Stimulated activated naive CD8-positive, alpha-beta T cell treated with anti-CD3 and anti-CD28 coated beads, Interleukin-15, Interleukin-2, amounts not matched to agents 100 ng/mL and 50 ng/mL, for 24 hours (primary cell): ENCODE results near the gene GPR18.
A peak's percentile ranks its signal among the peaks of the same experiment; 100 is the strongest.
"Not testable (repeated sequence)": the region's sequence is repeated elsewhere in the genome, so short reads cannot be mapped to it uniquely, and the experiment has no call there.

ENCODE experiments used
- H3K27ac Mint-ChIP-seq: one replicate; pipeline ENCODE4 v1.8.0; 2021; ENCODE audit warnings: mild to moderate bottlenecking, mixed read lengths
- H3K27me3 Mint-ChIP-seq: one replicate; pipeline ENCODE4 v1.8.0; 2021; ENCODE audit warnings: mixed read lengths
- H3K36me3 Mint-ChIP-seq: one replicate; pipeline ENCODE4 v1.8.0; 2021; ENCODE audit warnings: low read depth, mixed read lengths
- H3K4me1 Mint-ChIP-seq: one replicate; pipeline ENCODE4 v1.8.0; 2021; ENCODE audit warnings: low read depth, mixed read lengths
- H3K4me3 Mint-ChIP-seq: one replicate; pipeline ENCODE4 v1.8.0; 2021; ENCODE audit warnings: mild to moderate bottlenecking, mixed read lengths
- H3K9me3 Mint-ChIP-seq: one replicate; pipeline ENCODE4 v1.8.0; 2021; ENCODE audit warnings: mixed read lengths

The GPR18 gene

DNA sequence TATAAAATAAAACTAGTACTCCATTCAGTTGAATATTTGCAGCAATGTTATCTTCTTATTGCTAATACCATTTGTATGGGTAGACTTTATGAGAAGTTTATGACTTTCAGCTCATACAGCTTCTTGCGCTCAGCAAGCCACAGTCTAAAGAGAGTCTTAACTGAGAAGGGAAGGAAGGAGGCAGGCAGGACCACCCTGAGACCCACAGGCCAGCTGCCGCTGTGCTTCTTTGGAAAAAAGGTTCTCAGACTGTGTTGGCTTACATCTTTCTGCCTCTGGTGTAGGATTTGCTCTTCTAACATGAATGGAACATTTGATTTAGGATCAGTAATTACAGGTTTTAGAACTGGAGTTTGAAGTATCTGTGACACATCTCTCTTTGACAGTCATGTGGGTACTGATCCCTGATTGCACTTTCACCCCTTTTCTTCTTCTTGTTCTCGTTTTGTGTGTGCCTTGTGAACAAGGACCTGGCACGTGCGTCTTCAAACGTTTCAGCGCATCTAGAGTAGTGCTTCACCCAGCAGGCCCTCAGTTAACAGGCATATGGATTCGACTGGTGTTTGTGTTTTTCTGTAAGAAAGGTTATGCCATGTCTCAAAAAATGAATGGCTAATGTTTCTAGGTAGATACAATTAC is 7.1 kb upstream of the GPR18 start:
- Mint-ChIP-seq H3K4me3 (peak overlapping the region; percentile 46), H3K27me3 (no peaks in the 10 kb centered on the region), H3K27ac (peak overlapping the region; percentile 88), H3K36me3 (peaks cover 29% of the 10 kb centered on the region), H3K9me3 (no peaks in the 10 kb centered on the region), H3K4me1 (peaks cover 72% of the 10 kb centered on the region)

GRCh38 chr13:99264051-99264450 is 5.9 kb upstream of the GPR18 start:
- Mint-ChIP-seq H3K36me3 (peaks cover 39% of the 10 kb centered on the region), H3K4me3 (no peak overlapping the region), H3K9me3 (no peaks in the 10 kb centered on the region), H3K4me1 (peaks cover 75% of the 10 kb centered on the region), H3K27ac (peak overlapping the region; percentile 57), H3K27me3 (no peaks in the 10 kb centered on the region)

- no peak overlapping the region for H3K27ac Mint-ChIP-seq
- H3K4me1 Mint-ChIP-seq = peaks cover 77% of the 10 kb centered on the region
- no peaks in the 10 kb centered on the region for H3K9me3 Mint-ChIP-seq
- peaks cover 39% of the 10 kb centered on the region for H3K36me3 Mint-ChIP-seq
- H3K4me3 Mint-ChIP-seq = no peak overlapping the region
- no peaks in the 10 kb centered on the region for H3K27me3 Mint-ChIP-seq
Measured at GRCh38 chr13:99263126-99263785, 5.1 kb upstream of the GPR18 start.

- H3K4me1 Mint-ChIP-seq = peaks cover 86% of the 10 kb centered on the region
- peak overlapping the region; percentile 65 for H3K27ac Mint-ChIP-seq
- no peak overlapping the region for H3K4me3 Mint-ChIP-seq
- peaks cover 40% of the 10 kb centered on the region for H3K36me3 Mint-ChIP-seq
- no peaks in the 10 kb centered on the region for H3K9me3 Mint-ChIP-seq
- no peaks in the 10 kb centered on the region for H3K27me3 Mint-ChIP-seq
Measured at GRCh38 chr13:99261059-99261458, 2.9 kb upstream of the GPR18 start.

GRCh38 chr13:99260216-99260615 is 2.0 kb upstream of the GPR18 start:
- no peaks in the 10 kb centered on the region for H3K27me3 Mint-ChIP-seq
- H3K27ac Mint-ChIP-seq = peak overlapping the region; percentile 89
- no peaks in the 10 kb centered on the region for H3K9me3 Mint-ChIP-seq
- H3K4me3 Mint-ChIP-seq = peak overlapping the region; percentile 27
- H3K36me3 Mint-ChIP-seq = peaks cover 42% of the 10 kb centered on the region
- peaks cover 87% of the 10 kb centered on the region for H3K4me1 Mint-ChIP-seq

- Mint-ChIP-seq H3K27ac (peak overlapping the region; percentile 89), H3K27me3 (no peaks in the 10 kb centered on the region), H3K4me1 (peaks cover 84% of the 10 kb centered on the region), H3K4me3 (peak overlapping the region; percentile 93), H3K9me3 (no peaks in the 10 kb centered on the region), H3K36me3 (peaks cover 52% of the 10 kb centered on the region)
Measured at GRCh38 chr13:99258946-99259345, 767 bp upstream of the GPR18 start.

DNA sequence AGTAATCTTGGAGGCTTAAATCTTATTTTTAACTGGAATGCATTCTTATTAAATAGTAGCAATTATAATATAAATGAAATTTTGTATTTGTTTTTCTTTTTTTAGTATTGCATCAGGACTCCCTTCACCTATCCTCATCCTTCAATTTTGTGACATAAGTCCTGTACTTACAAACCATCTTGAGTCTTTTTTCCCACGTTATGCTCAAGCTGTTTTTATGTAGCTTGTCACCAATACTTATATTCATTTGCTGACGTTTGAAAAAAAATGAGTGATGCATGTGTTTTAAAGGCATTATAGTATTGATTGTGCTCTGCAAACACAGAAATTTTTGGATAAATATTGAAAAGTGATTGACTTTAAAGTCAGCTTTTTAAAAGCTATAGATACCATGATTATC is 888 bp downstream of the GPR18 start:
- H3K36me3 Mint-ChIP-seq = peaks cover 46% of the 10 kb centered on the region
- H3K27ac Mint-ChIP-seq = peak overlapping the region; percentile 59
- H3K4me1 Mint-ChIP-seq = peaks cover 74% of the 10 kb centered on the region
- peak overlapping the region; percentile 93 for H3K4me3 Mint-ChIP-seq
- H3K27me3 Mint-ChIP-seq = no peaks in the 10 kb centered on the region
- H3K9me3 Mint-ChIP-seq = no peaks in the 10 kb centered on the region

DNA sequence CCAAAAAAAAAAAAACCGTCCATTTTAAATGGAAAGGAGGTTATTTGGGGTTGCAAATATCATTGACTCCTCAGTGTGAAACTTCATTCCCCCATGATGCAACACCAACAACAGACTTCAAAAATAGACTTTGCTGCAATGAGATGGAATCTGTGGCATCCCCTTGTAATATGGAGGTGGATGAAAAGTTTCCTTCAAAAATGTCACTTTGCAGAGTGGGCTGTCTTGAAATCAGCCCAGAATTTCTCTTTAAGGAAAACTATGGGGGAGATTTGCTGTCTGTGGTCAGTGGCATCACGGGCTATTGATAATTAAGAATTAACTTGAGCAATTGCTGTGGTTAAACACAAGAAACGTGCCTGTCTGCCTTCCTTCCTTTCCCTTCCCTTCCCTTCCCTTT is 1.5 kb downstream of the GPR18 start:
- H3K27ac Mint-ChIP-seq = peak overlapping the region; percentile 77

DNA sequence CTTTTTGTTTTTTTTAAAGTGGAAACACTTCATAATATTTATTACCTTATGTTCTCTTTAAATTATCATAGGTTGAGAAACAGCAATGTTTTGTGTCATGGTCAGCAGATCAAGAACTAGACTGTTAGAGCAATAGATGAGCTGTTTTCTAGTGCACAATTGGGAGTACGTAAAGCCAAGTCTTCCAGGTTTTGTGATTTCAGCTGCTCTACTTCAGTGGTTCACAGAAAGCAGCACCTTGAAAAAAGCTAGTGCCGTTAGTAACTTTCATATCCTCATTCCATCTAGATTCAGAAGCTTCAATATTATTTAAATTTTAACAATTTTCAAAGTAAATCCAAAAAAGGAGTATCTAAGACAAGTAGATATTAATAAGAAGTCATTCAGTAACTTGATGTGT is 1.9 kb downstream of the GPR18 start:
- Mint-ChIP-seq H3K27me3 (no peaks in the 10 kb centered on the region), H3K4me3 (peak overlapping the region; percentile 93), H3K36me3 (peaks cover 54% of the 10 kb centered on the region), H3K4me1 (peaks cover 74% of the 10 kb centered on the region), H3K27ac (peak overlapping the region; percentile 77), H3K9me3 (no peaks in the 10 kb centered on the region)

More for the DNA sequence above, 1.5 kb downstream of the GPR18 start:
- peak overlapping the region; percentile 93 for H3K4me3 Mint-ChIP-seq
- H3K36me3 Mint-ChIP-seq = peaks cover 51% of the 10 kb centered on the region
- no peaks in the 10 kb centered on the region for H3K9me3 Mint-ChIP-seq
- H3K4me1 Mint-ChIP-seq = peaks cover 74% of the 10 kb centered on the region
- H3K27me3 Mint-ChIP-seq = no peaks in the 10 kb centered on the region

GRCh38 chr13:99255271-99255670 is 2.9 kb downstream of the GPR18 start:
- Mint-ChIP-seq H3K9me3 (no peaks in the 10 kb centered on the region), H3K4me1 (peaks cover 73% of the 10 kb centered on the region), H3K27ac (peak overlapping the region; percentile 77), H3K4me3 (peak overlapping the region; percentile 93), H3K27me3 (no peaks in the 10 kb centered on the region), H3K36me3 (peaks cover 63% of the 10 kb centered on the region)

- H3K9me3 Mint-ChIP-seq = no peaks in the 10 kb centered on the region
- H3K4me1 Mint-ChIP-seq = peaks cover 73% of the 10 kb centered on the region
- H3K36me3 Mint-ChIP-seq = peaks cover 65% of the 10 kb centered on the region
- H3K27ac Mint-ChIP-seq = peak overlapping the region; percentile 77
- H3K4me3 Mint-ChIP-seq = peak overlapping the region; percentile 93
- no peaks in the 10 kb centered on the region for H3K27me3 Mint-ChIP-seq
Measured at GRCh38 chr13:99254830-99255229, 3.3 kb downstream of the GPR18 start.

DNA sequence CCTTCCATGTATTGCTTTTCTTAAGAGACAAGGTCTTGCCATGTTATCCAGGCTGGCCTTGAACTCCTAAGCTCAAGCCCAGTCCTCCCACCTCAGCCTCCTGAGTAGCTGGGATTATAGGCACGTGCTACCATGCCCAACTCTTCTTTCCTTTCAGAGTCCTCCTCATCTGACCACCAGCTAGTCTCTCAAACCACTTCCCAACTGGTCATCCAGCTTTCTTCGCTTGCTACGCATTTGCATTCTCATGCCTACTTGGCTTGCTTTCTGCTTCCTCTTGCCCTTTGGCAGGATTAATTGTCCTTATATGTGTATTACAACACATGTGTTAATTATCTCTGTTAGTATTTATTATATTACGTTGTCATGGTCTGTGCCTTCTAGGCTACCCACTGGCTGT is 6.3 kb downstream of the GPR18 start:
- Mint-ChIP-seq H3K9me3 (peaks cover 7% of the 10 kb centered on the region), H3K36me3 (peaks cover 71% of the 10 kb centered on the region), H3K27ac (no peak overlapping the region), H3K4me1 (peaks cover 64% of the 10 kb centered on the region), H3K27me3 (no peaks in the 10 kb centered on the region), H3K4me3 (no peak overlapping the region)

DNA sequence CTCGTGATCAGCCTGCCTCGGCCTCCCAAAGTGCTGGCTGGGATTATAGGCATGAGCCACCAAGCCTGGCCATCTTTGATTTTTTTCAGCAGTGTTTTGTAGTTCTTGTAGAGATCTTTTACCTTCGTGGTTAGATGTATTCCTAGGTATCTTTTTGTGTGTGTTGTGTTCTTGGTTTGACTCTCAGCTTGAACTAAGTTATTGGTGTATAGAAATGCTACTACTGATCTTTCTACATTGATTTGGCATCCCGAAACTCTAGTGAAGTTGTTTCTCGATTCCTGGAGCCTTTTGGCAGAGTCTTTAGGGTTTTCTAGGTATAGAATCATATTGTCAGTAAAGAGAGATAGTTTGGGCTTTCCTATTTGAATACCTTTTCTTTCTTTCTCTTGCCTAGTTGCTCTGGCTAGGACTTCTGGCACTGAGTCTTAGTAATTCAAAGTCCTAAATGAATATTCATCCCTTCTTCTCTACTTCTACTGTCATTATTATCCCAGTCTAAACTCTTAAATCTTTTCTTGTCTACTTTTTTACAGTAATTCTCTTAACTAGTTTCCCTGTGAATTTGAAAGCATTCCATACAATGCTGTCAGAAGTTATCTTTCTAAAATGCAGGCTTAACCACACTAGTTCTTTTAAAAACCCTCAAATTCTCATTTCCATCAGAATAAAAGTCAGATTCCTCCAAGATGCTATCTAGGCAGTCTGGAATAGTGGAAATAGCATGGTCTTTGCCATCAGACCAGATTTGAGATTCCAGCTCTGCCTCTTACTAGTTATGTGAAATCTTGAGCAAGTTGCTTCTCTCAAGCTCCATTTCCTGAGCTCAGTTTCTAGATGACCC is 7.0 kb downstream of the GPR18 start:
- H3K27ac Mint-ChIP-seq = peak overlapping the region; percentile 2
- no peak overlapping the region for H3K4me3 Mint-ChIP-seq
- peaks cover 58% of the 10 kb centered on the region for H3K4me1 Mint-ChIP-seq
- H3K36me3 Mint-ChIP-seq = peaks cover 71% of the 10 kb centered on the region
- H3K27me3 Mint-ChIP-seq = no peaks in the 10 kb centered on the region
- peaks cover 7% of the 10 kb centered on the region for H3K9me3 Mint-ChIP-seq

- peaks cover 67% of the 10 kb centered on the region for H3K36me3 Mint-ChIP-seq
- not testable (repeated sequence) for H3K27me3 Mint-ChIP-seq, H3K9me3 Mint-ChIP-seq, H3K4me3 Mint-ChIP-seq
- peaks cover 42% of the 10 kb centered on the region for H3K4me1 Mint-ChIP-seq
- H3K27ac Mint-ChIP-seq = peak overlapping the region; percentile 67
Measured at GRCh38 chr13:99249606-99250005, 8.6 kb downstream of the GPR18 start.

DNA sequence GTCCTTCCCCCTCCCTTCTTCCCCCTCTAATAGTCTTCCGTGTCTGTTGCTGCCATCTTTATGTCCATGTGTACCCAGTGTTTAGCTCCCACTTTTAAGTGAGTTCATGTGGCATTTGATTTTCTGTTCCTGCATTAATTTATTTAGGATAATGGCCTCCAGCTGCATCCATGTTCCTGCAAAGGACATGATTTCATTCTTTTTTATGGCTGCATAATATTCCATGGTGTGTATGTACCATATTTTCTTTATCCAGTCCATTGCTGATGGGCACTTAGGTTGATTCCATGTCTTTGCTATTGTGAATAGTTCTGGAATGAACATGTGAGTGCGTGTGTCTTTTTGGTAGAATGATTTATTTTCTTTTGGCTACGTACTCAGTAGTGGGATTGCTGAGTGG is 9.0 kb downstream of the GPR18 start:
- Mint-ChIP-seq H3K4me1 (peaks cover 40% of the 10 kb centered on the region), H3K27ac (peak overlapping the region; percentile 59), H3K36me3 (peaks cover 65% of the 10 kb centered on the region)
- H3K9me3 Mint-ChIP-seq, H3K27me3 Mint-ChIP-seq, H3K4me3 Mint-ChIP-seq: not testable (repeated sequence)
